HepG2 (cell line): ENCODE results near the gene TMEM143. TPM values are rescaled to one million over a fixed set of nuclear protein-coding genes. Genes with fewer than 3 reads are reported as not detected.

Experiments
- ATAC-seq: fragments of 200-7000 bp; cut with Tn5 transposase; 3 replicates; pipeline ENCODE4 v1.9.1; 2020; ENCODE audit warnings: mild to moderate bottlenecking, moderate library complexity
- BruUV-seq: library from RNA; stranded (reverse); fragments of 400-500 nt; replicated peaks from 2 replicates; lab custom pipeline; 2021; lab: Mats Ljungman, UMichigan
- CTCF ChIA-PET: fragments of 300-600 bp; formaldehyde crosslinking; extraction: SDS; loops from one replicate; lab custom pipeline; 2021; ENCODE audit warnings: low total read pairs, inconsistent platforms, low intra/inter-chr PET ratio; lab: Yijun Ruan, JAX
- POLR2A ChIA-PET: fragments of 350-600 bp; sonication (Branson Sonifier 250); formaldehyde crosslinking; loops from one replicate; lab custom pipeline; 2020; ENCODE audit warnings: antibody characterized with exemption, inconsistent platforms; lab: Yijun Ruan, JAX
- DNase-seq: peaks from one replicate; pipeline ENCODE4 v3.0.0-alpha.2; 2015; ENCODE audit warnings: low spot score
- FAIRE-seq: peaks from 3 replicates; lab custom pipeline; 2011; peaks lifted over from hg19 to GRCh38; lab: Jason Lieb, UNC
- H2AFZ ChIP-seq: one replicate; pipeline ENCODE4 v1.6.1; 2011; ENCODE audit warnings: low read length, inconsistent platforms
- H3K27ac ChIP-seq: fragments of 300-600 bp; 3 replicates; pipeline ENCODE4 v1.8.0; 2011; ENCODE audit warnings: mixed run types, mild to moderate bottlenecking, mixed read lengths, low read length, inconsistent platforms; ENCODE audit not compliant: insufficient read depth; ENCODE audit errors: extremely low read length
- H3K27me3 ChIP-seq, 2 experiments: fragments of 200-600 bp in 1 of 2; 2 replicates in 1 of 2; 3 replicates in 1 of 2; pipeline versions ENCODE4 v1.6.0 to v1.8.0; 2011; ENCODE audit warnings: low read length in 2 of 2, mild to moderate bottlenecking in 2 of 2, moderate library complexity in 2 of 2, inconsistent platforms in 1 of 2; ENCODE audit not compliant: insufficient read depth in 2 of 2, control insufficient read depth in 1 of 2
- H3K36me3 ChIP-seq, 2 experiments: fragments of 200-600 bp in 1 of 2; replicated peaks in 1 of 2; 2 replicates in 1 of 2; 3 replicates in 1 of 2; pipeline versions ENCODE4 v1.5.1 to v1.8.0; 2011; ENCODE audit warnings: low read length in 2 of 2, inconsistent platforms in 1 of 2; ENCODE audit not compliant: insufficient read depth in 2 of 2, control insufficient read depth in 1 of 2
- H3K4me1 ChIP-seq: 2 replicates; pipeline ENCODE4 v1.5.1; 2012; ENCODE audit warnings: low read length, inconsistent platforms; ENCODE audit not compliant: insufficient read depth
- H3K4me2 ChIP-seq: 2 replicates; pipeline ENCODE4 v1.6.0; 2011; ENCODE audit warnings: low read depth, low read length, inconsistent platforms
- H3K4me3 ChIP-seq, 3 experiments: fragments of 200-600 bp in 1 of 3; sonication (generic), shearing (Covaris generic) in 1 of 3; replicated peaks in 1 of 3; 2 replicates each; pipeline ENCODE4 v1.5.1; 2011 to 2016; ENCODE audit warnings: low read length in 3 of 3, inconsistent platforms in 2 of 3, low read depth in 2 of 3, mild to moderate bottlenecking in 2 of 3, control low read depth in 1 of 3, mixed read lengths in 1 of 3; ENCODE audit not compliant: insufficient read depth in 1 of 3
- H3K79me2 ChIP-seq: one replicate; pipeline ENCODE4 v1.6.1; 2011; ENCODE audit warnings: low read length, inconsistent platforms; ENCODE audit not compliant: insufficient read depth
- H3K9ac ChIP-seq: 2 replicates; pipeline ENCODE4 v1.6.0; 2011; ENCODE audit warnings: mild to moderate bottlenecking, low read depth, low read length, inconsistent platforms; ENCODE audit not compliant: insufficient read depth
- H3K9me3 ChIP-seq: 2 replicates; pipeline ENCODE4 v1.5.1; 2012; ENCODE audit warnings: mild to moderate bottlenecking, low read length
- H4K20me1 ChIP-seq: 2 replicates; pipeline ENCODE4 v1.6.0; 2011; ENCODE audit warnings: inconsistent platforms, mild to moderate bottlenecking, low read length, moderate library complexity; ENCODE audit not compliant: insufficient read depth
- KLF16 ChIP-seq, 2 experiments: sonication (generic) in 1 of 2; formaldehyde crosslinking in 1 of 2; IDR thresholded peaks; 2 replicates each; pipeline versions ENCODE4 v1.6.1 to v1.8.0; 2016 to 2023; ENCODE audit warnings: missing genetic modification reagents in 2 of 2, missing compliant biosample characterization in 1 of 2
- RORA ChIP-seq: sonication (generic); formaldehyde crosslinking; IDR thresholded peaks from 2 replicates; pipeline ENCODE4 v1.5.0; 2020; ENCODE audit warnings: mild to moderate bottlenecking, missing genetic modification reagents, moderate library complexity
- TEAD3 ChIP-seq: optimal IDR thresholded peaks from 2 replicates; pipeline ENCODE3; 2016; ENCODE audit warnings: borderline replicate concordance
- WIZ ChIP-seq: sonication (generic); formaldehyde crosslinking; IDR thresholded peaks from 2 replicates; pipeline ENCODE4 v1.5.1; 2020; ENCODE audit warnings: mild to moderate bottlenecking, missing genetic modification reagents
- ZBTB7A ChIP-seq: sonication (generic); formaldehyde crosslinking; IDR thresholded peaks from 2 replicates; pipeline ENCODE4 v1.8.0; 2022; ENCODE audit warnings: mild to moderate bottlenecking, missing genetic modification reagents
- ZNF101 ChIP-seq: sonication (generic); formaldehyde crosslinking; IDR thresholded peaks from 2 replicates; pipeline ENCODE4 v1.4.0; 2020; ENCODE audit warnings: mild to moderate bottlenecking, low read depth, missing genetic modification reagents, borderline replicate concordance
- ZNF552 ChIP-seq: sonication (generic); formaldehyde crosslinking; IDR thresholded peaks from 2 replicates; pipeline ENCODE4 v1.9.0; 2022; ENCODE audit warnings: missing genetic modification reagents, mild to moderate bottlenecking, borderline replicate concordance
- ZNF556 ChIP-seq: sonication (generic); formaldehyde crosslinking; IDR thresholded peaks from 2 replicates; pipeline ENCODE4 v1.4.0; 2020; ENCODE audit warnings: mild to moderate bottlenecking, missing genetic modification reagents, borderline replicate concordance
- WGBS: methylation state at CpG from one replicate; pipeline ENCODE4 v1.1.6; 2017; ENCODE audit warnings: low lambda C conversion rate; 5-methylcytosine and 5-hydroxymethylcytosine counted together
- in situ Hi-C: cut with HindIII; loops from 2 replicates; pipeline ENCODE4 v1.10.0; 2017; ENCODE audit warnings: low pct_unique_long_range_greater_than_20kb; ENCODE audit not compliant: extremely low pct_ligation_motif_present
- intact Hi-C: fragments of 100-400 bp; cut with micrococcal nuclease; formaldehyde crosslinking; loops from one replicate; pipeline ENCODE4 v1.10.0; 2022; ENCODE audit not compliant: unreplicated experiment
- polyA plus RNA-seq, 8 experiments: library from polyadenylated mRNA; depleted of rRNA in 3 of 8; stranded (reverse) in 7 of 8; unstranded in 1 of 8; fragments of >200 nt; fragmentation: Illumina TruSeq in 4 of 8; extraction: Trizol in 4 of 8; gene quantifications; 2 replicates each; pipeline versions ENCODE4 v1.2.1 to v1.2.3, GENCODE V29; 2011 to 2016; ENCODE audit warnings: low read depth in 4 of 8, missing spikeins in 1 of 8, mixed read lengths in 1 of 8; ENCODE audit not compliant: insufficient read depth in 1 of 8
- total RNA-seq, 5 experiments: library from RNA; depleted of rRNA; stranded (reverse); fragments of >200 nt; fragmentation: Illumina TruSeq; extraction: Trizol; gene quantifications; 2 replicates each; pipeline ENCODE4 v1.2.3, GENCODE V29; 2016; ENCODE audit warnings: low read depth in 1 of 5
- TF ChIP-seq, protein P1 (sequence below): sonication (generic); formaldehyde crosslinking; IDR thresholded peaks from 2 replicates; pipeline ENCODE4 v1.4.0; 2020; ENCODE audit warnings: missing genetic modification reagents
- TF ChIP-seq, protein P2 (sequence below): sonication (generic); formaldehyde crosslinking; IDR thresholded peaks from 2 replicates; pipeline ENCODE4 v1.8.0; 2022; ENCODE audit warnings: missing genetic modification reagents, mild to moderate bottlenecking, inconsistent platforms, borderline replicate concordance
- TF ChIP-seq, protein P3 (sequence below): sonication (generic); formaldehyde crosslinking; IDR thresholded peaks from 2 replicates; pipeline ENCODE4 v1.9.0; 2021; ENCODE audit warnings: missing genetic modification reagents, borderline replicate concordance
- TF ChIP-seq, protein P4 (sequence below): sonication (generic); formaldehyde crosslinking; IDR thresholded peaks from 2 replicates; pipeline ENCODE4 v1.4.0; 2020; ENCODE audit warnings: mild to moderate bottlenecking, missing genetic modification reagents, borderline replicate concordance

TMEM143 gene
- total and polyA plus RNA-seq, 2 of the 13 experiments (the other 11 are each of a cell fraction or from before 2014, with no cell fraction given): 7.7 to 11.3 TPM

DNA sequence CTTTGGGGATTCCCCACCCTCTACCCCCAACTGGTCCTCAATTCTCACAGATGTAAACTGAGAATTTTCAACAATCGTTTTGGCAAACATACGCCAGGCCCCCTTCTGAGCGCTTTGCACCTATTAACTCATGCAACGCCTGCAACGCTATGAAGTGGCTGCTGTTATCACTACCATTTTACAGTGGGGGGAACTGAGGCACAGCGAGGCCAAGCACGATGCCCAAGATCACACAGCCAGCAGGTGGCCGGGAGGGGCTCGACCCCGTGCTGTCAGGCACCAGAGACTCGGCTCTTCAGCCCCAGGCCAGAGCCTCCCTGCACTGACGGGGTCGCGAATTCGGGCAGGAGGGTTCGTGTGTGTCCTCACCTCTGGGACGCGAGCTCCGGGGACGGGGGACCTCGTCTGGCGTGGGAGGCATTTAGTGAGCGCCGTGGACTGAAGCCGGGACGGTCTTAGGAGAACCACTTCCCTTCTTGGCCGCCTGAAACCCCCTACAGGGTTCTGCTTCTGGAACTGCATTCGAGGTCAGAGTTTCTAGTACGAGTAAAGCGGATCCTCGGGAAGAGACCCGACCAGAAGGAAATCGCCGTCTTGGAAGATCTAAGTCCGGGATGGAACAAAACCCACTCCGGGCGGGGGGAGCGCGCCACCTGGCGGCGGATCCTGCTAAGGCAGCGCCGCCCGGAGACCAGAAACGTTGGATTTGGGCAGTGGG is 72.8 kb downstream of the TMEM143 start (continued):
- TF ChIP-seq KLF16 (CRISPR knock-in tag; IDR thresholded peaks at IDR 0.05) (peak in 1 of 2 experiments; percentile 44; a peak in 1 of 4 replicates), TEAD3 (CRISPR knock-in tag) (no peak), ZNF101 (no peak), ZBTB7A (no peak), ZNF552 (no peak)
- TF ChIP-seq, protein P1, sequence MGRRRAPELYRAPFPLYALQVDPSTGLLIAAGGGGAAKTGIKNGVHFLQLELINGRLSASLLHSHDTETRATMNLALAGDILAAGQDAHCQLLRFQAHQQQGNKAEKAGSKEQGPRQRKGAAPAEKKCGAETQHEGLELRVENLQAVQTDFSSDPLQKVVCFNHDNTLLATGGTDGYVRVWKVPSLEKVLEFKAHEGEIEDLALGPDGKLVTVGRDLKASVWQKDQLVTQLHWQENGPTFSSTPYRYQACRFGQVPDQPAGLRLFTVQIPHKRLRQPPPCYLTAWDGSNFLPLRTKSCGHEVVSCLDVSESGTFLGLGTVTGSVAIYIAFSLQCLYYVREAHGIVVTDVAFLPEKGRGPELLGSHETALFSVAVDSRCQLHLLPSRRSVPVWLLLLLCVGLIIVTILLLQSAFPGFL (CRISPR knock-in tag): no peak

DNA sequence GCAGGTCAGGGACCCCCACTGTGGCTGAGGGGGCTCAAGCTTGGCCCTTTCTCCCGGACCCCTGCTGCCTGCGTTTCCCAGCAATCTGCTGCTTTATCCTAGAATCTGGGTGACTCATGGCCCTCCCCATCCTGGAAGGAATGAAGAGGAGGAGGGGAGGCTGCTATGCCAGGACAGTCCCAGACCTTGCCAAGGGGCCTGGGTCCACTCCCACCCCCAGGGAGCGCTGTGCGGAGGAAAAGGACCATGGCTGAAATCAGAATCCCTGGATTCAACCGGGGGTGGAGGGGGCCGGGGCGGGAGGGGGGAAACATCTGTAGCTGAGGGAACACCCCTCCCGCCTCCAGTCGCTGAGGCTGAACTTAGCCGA is 73.4 kb downstream of the TMEM143 start:
- WGBS: 80% methylated on average over 10 of the region's 10 CpGs
- no peak overlapping the region for H2AFZ ChIP-seq
- no peak overlapping the region for H3K4me3 ChIP-seq
- BruUV-seq: no TSS peak
- no peak for FAIRE-seq
- no peaks in the 10 kb centered on the region for H3K9me3 ChIP-seq
- H3K79me2 ChIP-seq: no peaks in the 10 kb centered on the region
- ATAC-seq: peak; percentile 61
- H3K4me1 ChIP-seq: peaks cover 14% of the 10 kb centered on the region
- no peak overlapping the region for H3K9ac ChIP-seq
- H3K4me2 ChIP-seq: no peak overlapping the region
- CTCF ChIA-PET: interaction anchor here (1.7 to 2.7 kb wide), 2 partner anchors 19 to 23 kb away, joined by 10 to 36 read pairs; no protein-coding TSS in a partner anchor
- intact Hi-C loops: no loop called here
- POLR2A ChIA-PET: interaction anchor here (0.6 kb wide), 2 partner anchors 15 to 19 kb away, joined by 3 read pairs; no protein-coding TSS in a partner anchor
- H3K27me3 ChIP-seq: no peaks in the 10 kb centered on the region
- H4K20me1 ChIP-seq: no peaks in the 10 kb centered on the region
- in situ Hi-C loops: no loop called here
- H3K27ac ChIP-seq: no peak overlapping the region
- peaks cover 0 to 11% of the 10 kb centered on the region in 2 experiments; a peak in 1 of 5 replicates for H3K36me3 ChIP-seq
- no peak for DNase-seq
- TF ChIP-seq ZNF556 (CRISPR knock-in tag) (no peak), RORA (CRISPR knock-in tag) (no peak), WIZ (CRISPR knock-in tag) (no peak)
- TF ChIP-seq, protein P2, sequence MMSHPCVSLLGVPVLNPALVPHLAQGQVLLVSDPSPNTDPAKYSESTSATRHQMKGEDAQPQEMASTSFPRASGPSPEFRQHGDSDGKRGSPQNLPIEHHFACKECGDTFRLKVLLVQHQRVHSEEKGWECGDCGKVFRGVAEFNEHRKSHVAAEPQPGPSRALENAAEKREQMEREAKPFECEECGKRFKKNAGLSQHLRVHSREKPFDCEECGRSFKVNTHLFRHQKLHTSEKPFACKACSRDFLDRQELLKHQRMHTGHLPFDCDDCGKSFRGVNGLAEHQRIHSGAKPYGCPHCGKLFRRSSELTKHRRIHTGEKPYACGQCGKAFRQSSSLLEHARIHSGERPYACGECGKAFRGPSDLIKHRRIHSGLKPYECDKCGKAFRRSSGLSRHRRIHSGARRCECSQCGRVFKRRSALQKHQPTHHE (CRISPR knock-in tag): no peak
- TF ChIP-seq, protein P3, sequence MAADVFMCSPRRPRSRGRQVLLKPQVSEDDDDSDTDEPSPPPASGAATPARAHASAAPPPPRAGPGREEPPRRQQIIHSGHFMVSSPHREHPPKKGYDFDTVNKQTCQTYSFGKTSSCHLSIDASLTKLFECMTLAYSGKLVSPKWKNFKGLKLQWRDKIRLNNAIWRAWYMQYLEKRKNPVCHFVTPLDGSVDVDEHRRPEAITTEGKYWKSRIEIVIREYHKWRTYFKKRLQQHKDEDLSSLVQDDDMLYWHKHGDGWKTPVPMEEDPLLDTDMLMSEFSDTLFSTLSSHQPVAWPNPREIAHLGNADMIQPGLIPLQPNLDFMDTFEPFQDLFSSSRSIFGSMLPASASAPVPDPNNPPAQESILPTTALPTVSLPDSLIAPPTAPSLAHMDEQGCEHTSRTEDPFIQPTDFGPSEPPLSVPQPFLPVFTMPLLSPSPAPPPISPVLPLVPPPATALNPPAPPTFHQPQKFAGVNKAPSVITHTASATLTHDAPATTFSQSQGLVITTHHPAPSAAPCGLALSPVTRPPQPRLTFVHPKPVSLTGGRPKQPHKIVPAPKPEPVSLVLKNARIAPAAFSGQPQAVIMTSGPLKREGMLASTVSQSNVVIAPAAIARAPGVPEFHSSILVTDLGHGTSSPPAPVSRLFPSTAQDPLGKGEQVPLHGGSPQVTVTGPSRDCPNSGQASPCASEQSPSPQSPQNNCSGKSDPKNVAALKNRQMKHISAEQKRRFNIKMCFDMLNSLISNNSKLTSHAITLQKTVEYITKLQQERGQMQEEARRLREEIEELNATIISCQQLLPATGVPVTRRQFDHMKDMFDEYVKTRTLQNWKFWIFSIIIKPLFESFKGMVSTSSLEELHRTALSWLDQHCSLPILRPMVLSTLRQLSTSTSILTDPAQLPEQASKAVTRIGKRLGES: no peak
- TF ChIP-seq, protein P4, sequence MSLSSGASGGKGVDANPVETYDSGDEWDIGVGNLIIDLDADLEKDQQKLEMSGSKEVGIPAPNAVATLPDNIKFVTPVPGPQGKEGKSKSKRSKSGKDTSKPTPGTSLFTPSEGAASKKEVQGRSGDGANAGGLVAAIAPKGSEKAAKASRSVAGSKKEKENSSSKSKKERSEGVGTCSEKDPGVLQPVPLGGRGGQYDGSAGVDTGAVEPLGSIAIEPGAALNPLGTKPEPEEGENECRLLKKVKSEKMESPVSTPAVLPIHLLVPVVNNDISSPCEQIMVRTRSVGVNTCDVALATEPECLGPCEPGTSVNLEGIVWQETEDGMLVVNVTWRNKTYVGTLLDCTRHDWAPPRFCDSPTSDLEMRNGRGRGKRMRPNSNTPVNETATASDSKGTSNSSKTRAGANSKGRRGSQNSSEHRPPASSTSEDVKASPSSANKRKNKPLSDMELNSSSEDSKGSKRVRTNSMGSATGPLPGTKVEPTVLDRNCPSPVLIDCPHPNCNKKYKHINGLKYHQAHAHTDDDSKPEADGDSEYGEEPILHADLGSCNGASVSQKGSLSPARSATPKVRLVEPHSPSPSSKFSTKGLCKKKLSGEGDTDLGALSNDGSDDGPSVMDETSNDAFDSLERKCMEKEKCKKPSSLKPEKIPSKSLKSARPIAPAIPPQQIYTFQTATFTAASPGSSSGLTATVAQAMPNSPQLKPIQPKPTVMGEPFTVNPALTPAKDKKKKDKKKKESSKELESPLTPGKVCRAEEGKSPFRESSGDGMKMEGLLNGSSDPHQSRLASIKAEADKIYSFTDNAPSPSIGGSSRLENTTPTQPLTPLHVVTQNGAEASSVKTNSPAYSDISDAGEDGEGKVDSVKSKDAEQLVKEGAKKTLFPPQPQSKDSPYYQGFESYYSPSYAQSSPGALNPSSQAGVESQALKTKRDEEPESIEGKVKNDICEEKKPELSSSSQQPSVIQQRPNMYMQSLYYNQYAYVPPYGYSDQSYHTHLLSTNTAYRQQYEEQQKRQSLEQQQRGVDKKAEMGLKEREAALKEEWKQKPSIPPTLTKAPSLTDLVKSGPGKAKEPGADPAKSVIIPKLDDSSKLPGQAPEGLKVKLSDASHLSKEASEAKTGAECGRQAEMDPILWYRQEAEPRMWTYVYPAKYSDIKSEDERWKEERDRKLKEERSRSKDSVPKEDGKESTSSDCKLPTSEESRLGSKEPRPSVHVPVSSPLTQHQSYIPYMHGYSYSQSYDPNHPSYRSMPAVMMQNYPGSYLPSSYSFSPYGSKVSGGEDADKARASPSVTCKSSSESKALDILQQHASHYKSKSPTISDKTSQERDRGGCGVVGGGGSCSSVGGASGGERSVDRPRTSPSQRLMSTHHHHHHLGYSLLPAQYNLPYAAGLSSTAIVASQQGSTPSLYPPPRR (CRISPR knock-in tag): no peak
